Adipose tissue (tissue), 3 donors: ENCODE measurements around the gene MED15. TPM values are rescaled to one million over a fixed set of nuclear protein-coding genes. Genes with fewer than 3 reads are reported as not detected.
"Not testable (repeated sequence)": the region's sequence is repeated elsewhere in the genome, so short reads cannot be mapped to it uniquely, and the experiment has no call there.

Source experiments
- H3K27ac ChIP-seq: one replicate; pipeline ENCODE4 v1.5.1; 2013; ENCODE audit warnings: low read depth, low read length
- WGBS, 3 donors: extraction: QIAGEN DNeasy Blood & Tissue Kit; methylation state at CpG; one replicate each; pipeline ENCODE4 v1.1.7; 2013; 5-methylcytosine and 5-hydroxymethylcytosine counted together
- polyA plus RNA-seq, 3 donors: library from polyadenylated mRNA; stranded (reverse); fragments of 200-250 nt; gene quantifications; one replicate each; pipeline ENCODE4 v1.2.3, GENCODE V29; 2013
- donor health status: healthy with polysubstance abuse.
- donor health status: Bipolar disorder and iron deficiency.
- donor health status: healthy.

Gene MED15
- polyA plus RNA-seq, 3 donors: 22.7 to 44.2 (median 42.4) TPM

DNA sequence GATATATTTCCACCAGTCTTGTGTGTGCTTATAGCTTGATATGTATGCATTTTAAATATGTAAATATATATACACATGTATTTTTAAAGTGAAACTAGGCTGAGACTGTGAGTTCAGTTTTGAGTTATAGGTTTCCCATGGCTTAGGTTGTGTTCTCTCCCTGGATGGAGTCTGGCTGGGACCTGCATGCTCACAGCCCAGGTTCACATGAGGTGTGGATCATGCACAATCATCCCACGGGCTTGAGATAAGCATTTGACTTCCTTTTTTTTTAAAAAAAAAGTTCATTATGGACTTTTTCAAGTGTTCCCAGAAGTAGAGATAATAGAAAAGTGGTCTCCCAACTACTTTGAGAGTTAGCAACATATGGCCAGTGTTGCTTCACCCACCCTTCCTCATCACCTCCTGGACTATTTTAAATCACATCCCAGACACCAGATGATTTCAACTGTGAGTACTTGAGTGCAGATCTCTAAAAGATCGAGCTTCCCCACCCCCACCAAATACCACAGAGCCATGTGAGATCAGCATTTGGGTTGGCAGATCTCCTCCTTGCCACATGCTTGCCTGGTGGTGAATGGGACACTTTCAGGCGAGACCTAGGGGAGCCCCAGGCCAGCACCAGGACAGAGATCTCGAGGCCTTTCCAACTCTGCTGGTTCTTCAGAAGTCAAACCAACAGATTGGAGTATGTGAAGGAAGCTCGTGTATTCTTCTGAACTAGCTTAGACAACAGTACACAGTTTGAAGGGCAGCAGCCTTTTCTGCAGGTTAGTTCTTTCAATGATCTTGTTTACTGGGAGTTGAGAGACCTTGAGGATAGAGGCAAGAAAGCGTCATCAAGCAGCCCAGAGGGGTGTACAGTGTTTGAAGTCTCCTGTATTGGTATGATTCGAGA lies 15.9 kb downstream of the MED15 start:
- WGBS, 3 donors: 52 to 56% (median 54%) methylated on average over 7 of the region's 7 CpGs
- H3K27ac ChIP-seq: no peak overlapping the region

DNA sequence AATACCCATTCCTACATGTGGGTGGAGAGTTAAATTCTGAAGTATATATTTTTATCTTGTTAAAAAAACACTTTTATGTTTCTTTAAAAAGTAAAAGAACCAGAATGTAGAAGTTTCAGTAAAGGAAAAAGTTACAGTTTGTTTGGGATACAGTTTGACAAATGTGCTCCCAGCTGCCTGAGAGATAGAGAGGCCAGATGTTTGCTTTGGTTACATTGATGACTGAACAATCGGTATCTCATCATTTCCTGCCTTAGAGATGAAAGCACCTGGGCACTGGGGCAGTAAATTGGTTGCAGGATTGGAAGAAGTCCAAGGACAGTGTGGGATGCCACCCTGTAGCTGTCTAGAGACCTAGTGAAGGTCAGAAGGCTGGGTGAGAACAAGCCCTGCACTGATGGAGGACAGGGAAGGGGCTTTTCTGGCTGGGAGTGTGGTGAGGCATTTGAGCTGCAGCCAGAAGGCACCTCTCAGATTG lies 16.6 kb downstream of the MED15 start:
- 4 to 16% (median 6%) methylated on average over 1 of the region's 1 CpG for WGBS, 3 donors
- no peak overlapping the region for H3K27ac ChIP-seq

DNA sequence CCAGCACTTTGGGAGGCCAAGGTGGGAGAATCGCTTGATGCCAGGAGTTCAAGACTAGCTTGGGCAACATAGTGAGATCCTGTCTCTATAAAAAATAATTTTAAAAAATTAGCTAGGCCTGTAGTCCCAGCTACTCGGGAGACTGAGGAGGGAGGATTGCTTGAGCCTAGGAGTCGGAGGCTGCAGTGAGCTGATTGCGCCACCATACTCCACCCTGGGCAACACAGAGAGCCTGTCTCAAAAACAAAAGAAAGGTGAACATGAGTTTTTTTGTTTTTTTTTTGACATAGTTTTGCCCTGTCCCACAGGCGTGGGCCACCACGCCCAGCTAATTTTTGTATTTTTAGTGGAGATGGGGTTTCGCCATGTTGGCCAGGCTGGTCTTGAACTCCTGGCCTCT lies 17.6 kb downstream of the MED15 start:
- WGBS, 3 donors: 93 to 99% (median 95%) methylated on average over 7 of the region's 7 CpGs
- no peak overlapping the region for H3K27ac ChIP-seq

DNA sequence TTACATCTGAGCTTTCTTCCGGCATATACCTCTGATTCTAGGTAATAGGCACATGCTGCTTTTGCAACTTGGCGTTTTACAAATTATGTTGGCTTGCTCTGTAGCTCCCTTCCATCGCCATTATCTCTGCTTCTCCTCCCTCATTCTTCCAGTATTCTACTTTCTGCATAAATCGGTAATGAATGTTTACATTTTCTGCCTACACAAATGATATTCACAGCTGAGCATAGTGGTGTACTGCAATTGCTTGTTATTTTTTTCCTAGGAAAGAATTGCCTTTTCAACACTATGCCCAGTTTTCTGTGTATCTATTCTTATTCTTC lies 18.9 kb downstream of the MED15 start:
- no peak overlapping the region for H3K27ac ChIP-seq
- 71 to 86% (median 81%) methylated on average over 4 of the region's 4 CpGs for WGBS, 3 donors

DNA sequence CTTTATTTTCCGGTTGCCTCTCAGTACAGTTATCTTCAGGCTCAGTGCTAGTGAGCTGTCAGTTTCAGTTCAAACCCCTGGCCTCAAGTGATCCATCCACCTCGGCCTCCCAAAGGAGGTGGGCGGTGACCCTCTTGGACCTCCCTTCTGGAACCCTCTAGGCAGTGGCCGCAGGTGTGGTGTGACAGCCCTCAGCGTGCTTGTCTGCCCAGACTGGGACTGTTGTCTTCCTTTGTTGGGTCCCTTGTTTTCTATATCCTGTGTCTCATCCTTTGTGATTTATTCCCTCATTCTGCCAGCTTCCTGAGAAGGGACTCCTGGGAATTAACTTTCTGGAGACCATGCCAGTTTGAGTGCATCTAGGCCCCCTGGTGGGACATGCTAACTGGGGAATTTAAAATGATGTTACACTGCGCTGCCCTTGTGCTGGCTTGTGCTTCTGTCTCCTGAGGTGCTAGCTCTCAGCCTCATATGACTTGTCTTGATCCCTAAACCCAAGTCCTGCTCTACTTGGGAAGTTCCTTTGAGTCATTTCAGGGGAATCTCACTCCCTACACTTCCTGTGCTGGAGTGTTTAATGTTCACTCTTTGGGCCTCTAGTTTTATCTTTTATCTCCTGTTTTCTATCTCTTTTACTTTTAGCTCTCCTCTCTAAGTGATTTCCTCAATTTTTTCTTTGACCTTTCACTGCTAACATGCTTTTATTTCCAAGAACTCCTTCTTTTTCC lies 19.4 kb downstream of the MED15 start:
- H3K27ac ChIP-seq: no peak overlapping the region
- WGBS, 3 donors: 66 to 86% (median 67%) methylated on average over 6 of the region's 6 CpGs

DNA sequence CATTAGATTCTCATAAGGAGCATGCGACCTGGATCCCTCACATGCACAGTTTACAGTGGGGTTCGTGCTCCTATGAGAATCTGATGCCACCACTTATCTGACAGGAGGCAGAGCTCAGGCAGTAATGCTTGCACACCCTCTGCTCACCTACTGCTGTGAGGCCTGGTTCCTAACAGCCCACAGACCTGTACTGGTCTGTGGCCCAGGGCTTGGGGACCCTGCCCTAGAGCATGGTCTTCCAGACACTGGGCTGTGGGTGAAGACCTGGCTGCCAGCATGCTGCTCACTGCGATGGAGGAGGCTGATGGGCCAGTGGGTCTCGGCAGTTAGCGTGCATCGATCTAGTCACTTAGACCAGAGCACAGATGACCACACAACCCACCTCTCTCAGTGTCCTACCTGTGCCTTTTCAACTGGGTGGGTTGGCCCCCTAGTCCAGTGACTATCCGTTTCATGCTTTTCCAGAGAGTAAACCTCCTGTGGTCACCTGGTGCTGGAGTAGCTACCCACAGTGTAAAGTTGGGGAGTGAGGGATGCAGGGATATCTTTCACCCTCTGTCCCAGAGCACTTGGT lies 21.1 kb downstream of the MED15 start:
- WGBS, 3 donors: 95 to 99% (median 96%) methylated on average over 7 of the region's 7 CpGs
- H3K27ac ChIP-seq: no peak overlapping the region

DNA sequence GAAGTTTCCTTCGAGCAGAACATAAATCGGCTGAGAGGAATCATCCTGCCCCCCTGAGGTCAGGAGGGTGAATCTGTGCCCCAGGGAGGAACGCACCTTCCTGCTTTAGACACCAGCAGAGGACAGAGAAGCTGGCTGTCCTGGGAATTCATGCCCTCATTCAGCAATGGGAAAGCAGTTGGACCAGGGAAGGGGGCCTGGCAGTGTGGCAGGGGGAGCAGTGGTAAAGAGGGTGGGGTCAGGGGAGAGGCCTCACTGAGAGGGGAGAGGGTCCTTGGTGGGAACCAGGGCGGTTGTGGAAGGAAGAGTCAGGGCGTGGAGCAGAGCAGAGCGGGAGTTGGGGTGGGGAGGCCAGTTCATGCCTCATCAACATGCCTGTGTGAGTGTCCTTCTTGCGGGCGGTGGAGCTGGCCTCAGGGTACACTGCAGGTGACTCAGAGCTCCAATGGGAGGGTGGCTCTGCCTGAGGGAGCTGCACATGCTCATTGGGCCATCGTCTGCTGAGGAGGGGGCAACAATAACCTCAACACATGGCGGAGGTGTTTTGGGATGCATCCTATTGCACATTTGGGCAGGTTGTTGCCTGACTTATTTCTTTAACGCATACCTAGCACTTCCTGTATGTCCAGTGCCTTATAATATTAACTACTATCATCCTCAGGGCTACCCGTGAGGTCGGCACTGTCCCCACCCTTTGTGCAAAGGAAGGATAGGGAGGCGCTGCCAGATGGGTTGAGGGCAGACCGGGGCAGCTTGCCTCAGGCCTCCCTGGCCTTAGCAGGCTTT lies 23.2 kb downstream of the MED15 start:
- H3K27ac ChIP-seq: peak overlapping the region; percentile 13
- 73 to 86% (median 75%) methylated on average over 14 to 15 of the region's 15 CpGs for WGBS, 3 donors

DNA sequence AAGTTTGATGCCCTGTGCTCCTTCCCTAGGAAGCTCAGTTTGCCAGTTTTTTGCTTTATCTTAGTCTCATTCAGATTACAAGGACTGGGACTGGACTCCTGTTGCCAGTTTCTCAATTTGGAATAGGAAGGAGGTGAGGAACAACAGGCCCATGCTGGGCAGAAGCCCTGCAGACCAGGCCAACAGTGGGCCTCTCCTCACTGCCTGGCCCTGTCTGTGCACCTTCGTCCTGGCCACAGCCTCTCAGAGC lies 23.7 kb downstream of the MED15 start:
- peak overlapping the region; percentile 13 for H3K27ac ChIP-seq
- WGBS, 3 donors: 31 to 63% (median 32%) methylated on average over 1 of the region's 1 CpG

DNA sequence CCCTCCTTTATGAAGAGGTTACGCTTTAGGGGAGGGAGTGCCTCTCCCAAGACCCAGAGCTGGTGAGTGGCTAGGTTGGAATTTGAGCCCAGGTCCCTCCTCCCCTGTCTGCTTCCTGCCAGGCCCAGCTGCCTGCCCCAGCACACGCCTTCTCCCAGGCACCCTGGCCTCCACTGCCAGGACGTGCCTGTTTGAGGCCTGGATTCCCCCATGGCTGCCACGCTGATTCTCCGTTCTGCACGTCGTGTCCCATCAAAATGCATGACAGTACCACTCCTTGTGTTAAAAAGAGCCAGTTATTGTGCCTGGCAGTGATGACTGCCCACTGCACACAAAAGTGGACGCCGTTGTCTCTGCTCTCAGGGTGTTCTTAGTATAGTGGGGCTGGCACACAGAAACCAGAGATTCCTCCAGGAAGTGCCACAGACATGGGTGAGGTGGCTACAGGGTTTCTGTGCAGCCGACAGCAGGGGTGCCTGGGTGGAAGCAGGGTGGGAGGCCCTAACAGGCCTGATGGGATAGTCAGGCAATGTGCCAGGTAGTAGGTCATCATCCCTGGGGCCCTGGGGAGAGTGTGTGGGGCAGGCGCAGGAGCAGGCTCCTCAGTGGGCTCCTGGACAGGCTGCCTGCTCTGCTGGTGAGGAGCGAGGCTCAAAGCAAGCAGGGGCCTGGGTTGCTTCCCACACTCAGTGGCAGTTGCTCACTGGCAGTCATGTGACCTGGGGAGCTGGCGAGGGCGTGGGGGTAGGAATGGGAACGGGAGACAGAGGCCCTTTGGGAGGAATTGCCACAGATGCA lies 24.2 kb downstream of the MED15 start:
- 51 to 68% (median 53%) methylated on average over 15 of the region's 15 CpGs for WGBS, 3 donors
- no peak overlapping the region for H3K27ac ChIP-seq

DNA sequence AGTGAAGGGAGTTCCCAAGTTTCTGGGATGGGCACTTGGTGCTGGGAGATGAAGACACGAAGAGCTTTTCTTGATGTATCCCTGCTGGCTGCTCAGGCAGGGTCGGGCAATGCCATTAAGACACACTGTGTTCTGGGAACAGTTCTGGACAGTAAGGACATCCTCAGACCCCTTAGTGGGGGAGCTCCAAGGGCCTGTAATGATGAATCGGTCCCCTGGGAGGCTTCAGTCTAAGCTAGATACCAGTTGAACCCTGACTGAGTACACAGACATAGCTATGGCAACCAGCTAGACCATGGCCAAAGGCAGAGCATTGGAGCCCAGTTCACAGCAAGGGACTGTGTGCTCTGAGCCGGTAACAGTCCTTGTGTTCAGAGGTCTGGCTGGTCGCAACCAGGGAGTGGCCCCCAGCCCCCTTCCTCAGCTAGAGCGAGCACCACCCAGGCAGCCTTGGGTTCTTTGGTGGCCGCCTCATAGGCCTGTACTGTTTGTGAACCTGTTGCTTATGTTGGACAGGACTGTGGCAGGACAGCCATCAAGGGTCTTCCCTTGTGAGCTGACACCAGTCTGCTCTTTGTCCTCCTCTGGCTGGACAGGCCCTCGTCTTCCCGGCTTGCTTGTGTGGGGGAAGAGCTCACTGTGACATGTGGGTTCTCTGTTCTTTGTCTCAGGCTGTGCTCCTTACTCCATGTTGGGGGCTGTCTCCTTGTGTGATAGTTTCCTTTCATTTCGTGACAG lies 25.0 kb downstream of the MED15 start:
- WGBS, 3 donors: 71 to 83% (median 75%) methylated on average over 10 of the region's 10 CpGs
- H3K27ac ChIP-seq: no peak overlapping the region

DNA sequence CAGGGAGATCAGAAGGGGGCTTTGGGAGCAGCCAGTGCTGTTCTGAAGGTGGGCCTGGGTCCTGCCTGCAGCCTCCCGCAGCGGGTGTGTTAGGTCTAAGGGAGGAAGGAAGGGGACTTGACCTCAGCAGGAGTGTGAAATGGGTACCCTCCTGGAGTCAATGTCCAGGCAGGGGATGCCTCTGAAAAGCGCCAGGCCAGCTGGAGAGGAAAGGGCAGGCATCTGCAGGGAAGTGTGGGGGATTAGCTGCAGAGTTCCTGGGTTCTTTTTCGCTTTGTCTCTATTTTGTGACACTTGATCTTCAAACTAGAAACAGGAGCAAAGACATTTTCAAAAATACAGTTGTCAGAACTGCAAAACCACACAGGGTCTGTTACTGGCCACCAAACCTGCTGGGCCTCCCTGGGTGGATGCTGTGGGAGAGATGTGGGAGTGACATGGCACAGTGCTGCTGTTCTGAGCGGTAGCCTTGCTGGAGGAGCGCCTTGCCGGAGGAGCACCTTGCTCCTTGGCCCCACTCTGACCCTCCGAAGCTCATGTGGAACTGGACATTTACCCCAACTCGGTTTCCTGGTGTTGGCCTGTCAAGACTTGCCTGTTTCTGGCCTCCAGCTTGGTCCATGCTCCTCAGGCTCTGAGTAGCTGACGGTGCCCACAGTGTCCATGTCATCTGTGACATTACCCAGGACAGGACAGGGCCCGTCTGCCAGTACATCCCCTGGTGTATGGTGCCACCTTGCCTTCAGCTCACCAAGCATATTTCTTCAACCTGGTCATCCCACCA lies 25.9 kb downstream of the MED15 start:
- H3K27ac ChIP-seq: no peak overlapping the region
- WGBS, 3 donors: 86 to 89% (median 88%) methylated on average over 11 of the region's 11 CpGs

DNA sequence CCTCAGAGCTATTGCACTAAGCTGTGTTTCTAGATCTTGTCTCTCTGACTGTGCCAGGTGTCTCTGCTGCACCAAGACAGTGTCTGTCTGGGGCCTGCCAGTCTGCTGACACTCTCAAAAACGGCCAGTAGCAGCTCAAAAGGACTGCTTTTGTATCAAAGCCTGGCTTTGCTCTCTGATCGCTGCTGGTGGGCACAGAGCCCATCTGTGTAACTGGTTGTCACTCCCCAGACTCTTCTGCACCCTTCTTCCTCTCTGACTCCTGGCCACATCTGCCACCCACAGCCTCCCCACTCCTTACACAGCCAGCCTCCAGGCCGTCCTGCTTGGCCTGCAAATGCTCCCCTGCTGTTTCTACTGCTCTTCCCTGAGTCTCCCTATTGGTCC lies 26.5 kb downstream of the MED15 start:
- 56 to 65% (median 63%) methylated on average over 3 of the region's 3 CpGs for WGBS, 3 donors
- no peak overlapping the region for H3K27ac ChIP-seq

DNA sequence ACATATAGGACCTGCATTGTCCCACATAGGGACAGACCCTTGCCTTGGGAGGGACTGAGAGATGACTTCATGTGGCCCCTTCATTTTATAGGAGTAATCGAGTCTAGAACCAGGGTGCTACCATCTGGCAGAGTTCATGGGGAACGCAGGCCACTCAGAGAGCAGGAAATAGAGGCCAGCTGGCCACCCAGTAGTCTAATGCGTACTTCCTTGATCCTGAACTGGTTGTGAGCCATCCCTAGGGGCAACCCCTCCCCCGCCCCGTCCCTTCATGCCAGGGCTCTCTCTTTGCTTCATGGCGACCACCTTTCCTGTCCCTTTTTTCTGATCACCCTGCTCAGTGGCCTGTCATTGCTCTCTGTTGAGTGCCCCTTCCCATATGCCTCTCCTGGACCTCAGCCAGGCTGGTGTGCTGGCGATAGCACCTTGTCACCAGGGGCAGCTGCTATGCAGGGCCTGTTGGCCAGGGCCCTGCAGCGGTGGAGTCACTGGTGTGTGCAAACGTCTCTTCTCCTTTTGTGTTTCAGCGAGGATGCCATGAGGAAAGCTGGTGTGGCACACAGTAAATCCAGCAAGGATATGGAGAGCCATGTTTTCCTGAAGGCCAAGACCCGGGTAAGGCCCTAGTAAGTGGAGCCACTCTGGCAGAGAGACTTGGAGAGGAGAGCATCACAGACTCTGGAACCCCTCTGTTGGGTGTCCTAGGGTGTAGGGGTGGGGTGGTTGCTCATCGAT lies 29.3 kb downstream of the MED15 start:
- H3K27ac ChIP-seq: no peak overlapping the region
- WGBS, 3 donors: 75 to 87% (median 85%) methylated on average over 12 of the region's 12 CpGs

DNA sequence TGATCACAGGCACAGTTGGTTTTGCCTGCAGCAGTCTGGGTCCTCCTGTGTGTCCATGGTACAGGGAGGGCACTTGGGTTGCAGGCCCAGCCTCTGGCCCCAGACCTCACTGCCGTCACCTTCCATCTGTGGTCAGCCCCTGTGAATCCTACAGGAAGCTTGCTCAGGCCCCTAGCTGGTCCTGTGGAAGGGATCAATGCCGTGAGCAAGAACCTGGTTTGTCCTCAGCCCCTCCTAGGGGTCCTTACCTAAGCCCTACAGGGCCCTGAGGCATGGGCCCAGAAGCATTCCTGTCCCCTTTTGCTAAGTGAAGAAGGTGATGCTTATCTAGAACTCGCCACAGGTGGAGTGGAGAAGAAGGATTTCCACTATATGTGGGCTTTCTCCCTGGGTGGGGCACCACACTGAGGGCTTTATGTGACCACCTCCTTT lies 29.9 kb downstream of the MED15 start:
- H3K27ac ChIP-seq: no peak overlapping the region
- WGBS, 3 donors: 95 to 98% (median 98%) methylated on average over 3 of the region's 3 CpGs

DNA sequence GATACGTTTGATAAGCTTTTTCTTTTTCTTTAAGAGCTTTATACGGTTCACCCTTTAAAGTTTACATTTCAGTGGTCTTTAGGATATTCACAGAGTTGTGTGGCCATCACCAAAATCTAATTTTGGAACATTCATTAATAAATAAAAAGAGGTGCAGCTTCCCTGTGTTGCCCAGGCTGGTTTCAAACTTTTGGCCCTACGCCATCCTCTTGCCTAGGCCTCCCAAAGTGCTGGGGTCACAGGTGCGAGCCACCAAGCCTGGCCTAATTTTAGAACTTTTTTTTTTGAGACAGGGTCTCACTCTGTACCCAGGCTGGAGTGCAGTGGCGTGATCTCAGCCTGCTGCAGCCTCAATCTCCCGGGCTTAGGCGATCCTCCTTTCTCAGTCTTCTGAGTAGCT lies 30.6 kb downstream of the MED15 start:
- WGBS, 3 donors: 91 to 99% (median 98%) methylated on average over 7 of the region's 7 CpGs
- no peak overlapping the region for H3K27ac ChIP-seq

DNA sequence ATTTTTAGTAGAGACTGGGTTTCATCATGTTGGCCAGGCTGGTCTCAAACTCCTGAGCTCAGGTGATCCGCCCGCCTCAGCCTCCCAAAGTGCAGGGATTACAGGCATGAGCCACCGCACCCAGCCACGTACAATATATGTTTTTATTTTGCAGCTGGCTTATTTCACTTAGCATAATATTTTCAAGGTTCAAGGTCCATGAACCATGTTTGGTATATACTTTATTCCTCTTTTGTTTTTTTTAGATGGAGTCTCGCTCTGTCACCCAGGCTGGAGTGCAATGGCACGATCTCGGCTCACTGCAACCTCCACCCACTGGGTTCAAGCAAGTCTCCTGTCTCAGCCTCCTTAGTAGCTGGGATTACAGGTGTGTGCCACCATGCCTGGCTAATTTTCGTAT lies 31.5 kb downstream of the MED15 start:
- not testable (repeated sequence) for H3K27ac ChIP-seq
- 97 to 99% (median 97%) methylated on average over 8 of the region's 8 CpGs for WGBS, 3 donors
